GM18519 (cell line): ENCODE results near the gene ABCC4.

ENCODE experiments used
- ATAC-seq: cut with Tn5 transposase; IDR thresholded peaks from one replicate; pipeline ENCODE4 v1.9.1; 2021; ENCODE audit warnings: mild to moderate bottlenecking, moderate library complexity; ENCODE audit not compliant: unreplicated experiment, low FRiP score

Gene ABCC4

DNA sequence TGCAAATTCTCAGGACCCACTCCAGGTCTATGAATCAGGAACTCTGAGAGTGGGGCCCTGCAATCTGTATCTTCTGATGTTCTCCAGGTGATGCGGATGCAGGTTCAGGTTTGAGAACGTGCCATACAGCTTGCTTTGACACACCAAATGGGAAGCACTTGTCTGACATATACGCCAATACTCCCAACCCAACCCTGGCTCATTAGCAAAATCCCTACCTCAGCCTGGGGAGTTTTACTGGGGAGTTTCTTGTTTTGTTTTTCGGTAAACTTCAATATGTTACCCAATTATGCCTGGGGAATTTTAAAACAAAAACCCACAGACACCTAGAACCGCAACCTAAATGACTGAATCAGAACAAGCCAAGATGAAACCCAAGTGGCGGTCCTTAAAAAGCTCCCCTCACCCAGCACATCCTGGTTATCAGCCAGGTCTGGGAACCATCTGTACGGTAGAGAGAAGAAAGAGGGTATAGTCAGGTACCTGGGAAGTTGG lies 41.2 kb downstream of the ABCC4 start:
- ATAC-seq, result peak; percentile 32

DNA sequence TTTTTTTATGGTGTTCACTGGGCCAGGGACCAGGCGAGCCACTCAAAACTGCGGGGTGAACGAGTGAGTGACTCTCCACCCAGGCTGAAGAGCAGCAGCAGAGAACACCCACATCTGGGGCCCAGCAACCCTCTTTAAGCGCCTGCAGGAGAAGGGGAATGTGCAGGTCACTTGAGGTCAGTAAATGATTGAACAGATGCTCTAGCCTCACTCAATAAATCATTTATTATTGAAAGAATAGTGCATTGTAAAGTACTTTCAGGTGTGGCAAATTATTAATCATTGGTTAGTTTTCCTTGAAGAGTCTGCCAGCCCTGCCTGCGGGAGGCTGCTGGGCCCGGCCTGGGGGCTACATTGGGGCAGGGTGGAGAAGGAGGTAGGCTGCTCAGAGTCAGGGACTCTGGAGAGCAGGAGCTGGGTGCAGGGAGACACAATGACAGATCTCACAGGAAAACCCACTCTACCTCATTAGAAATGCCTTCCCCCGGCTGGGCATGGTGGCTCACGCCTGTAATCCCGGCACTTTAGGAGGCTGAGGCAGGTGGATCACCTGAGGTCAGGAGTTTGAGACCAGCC lies 42.5 kb downstream of the ABCC4 start:
- no peak for ATAC-seq

DNA sequence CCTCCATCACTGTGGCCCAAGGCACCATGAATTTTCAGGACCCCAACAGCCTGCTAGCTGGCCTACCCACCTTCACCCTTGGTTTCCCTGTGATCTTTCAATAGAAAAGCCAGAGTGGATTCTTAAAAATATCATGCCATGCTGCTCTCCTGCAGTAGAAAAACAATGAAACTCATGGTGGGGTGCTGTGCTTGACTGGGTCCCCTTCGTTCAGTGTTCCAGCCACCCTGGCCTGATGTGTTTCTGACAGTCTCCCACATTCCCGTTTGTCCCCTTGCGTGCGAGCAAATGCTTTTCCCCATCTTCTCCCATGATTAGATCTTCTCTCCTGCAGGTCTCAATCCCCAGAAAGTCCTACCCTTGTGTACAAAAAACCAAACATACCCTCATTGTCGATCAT lies 43.2 kb downstream of the ABCC4 start:
- ATAC-seq, result no peak

DNA sequence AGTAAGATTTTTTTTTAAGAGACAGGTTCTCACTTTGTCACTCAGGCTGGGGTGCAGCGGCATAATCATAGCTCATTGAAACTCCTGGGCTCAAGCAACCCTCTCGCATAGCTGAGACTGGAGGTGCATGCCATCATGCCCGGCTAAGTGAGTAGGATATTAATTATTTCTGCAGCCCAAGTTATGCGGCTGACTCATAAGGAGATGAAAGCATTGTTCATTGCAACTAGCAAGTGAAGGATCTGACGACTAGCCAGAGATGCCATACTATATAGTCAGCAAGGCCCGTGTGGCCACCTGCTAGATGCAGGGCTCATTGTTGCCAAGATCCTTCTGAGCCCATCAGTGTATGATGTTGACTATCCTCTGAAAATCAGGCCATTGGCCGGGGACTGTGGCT lies 45.2 kb downstream of the ABCC4 start:
- ATAC-seq, result no peak

DNA sequence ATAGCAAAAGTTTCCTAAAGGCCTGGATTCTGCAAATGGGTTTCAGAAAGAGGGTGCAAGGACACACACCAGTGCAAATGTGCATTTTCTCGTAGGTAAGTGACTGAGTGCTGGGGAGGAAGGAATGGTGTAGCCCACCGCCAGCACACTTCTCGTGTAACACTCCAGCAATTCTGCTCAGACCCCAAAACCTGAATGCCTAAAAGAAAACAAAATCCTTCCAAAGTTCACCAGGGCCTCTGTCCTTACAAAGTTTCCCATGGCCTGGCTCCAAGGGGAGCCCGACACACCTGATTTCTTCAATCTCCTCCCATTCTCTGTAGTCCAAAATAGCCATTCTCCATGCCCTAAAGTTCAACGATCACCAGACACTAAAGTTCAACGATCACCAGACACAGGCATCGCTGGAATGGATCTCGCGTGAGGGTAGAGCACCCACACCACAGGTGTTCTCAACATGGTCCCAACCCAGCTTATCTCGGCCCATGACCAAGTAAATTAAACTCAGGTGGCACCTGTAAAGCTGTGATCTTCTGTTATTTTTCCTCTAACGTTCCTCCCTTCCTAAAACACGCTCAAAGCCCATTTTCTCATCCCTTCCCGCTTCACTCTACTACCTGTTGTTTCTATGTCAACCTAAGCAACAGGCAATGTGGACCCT lies 46.0 kb downstream of the ABCC4 start:
- ATAC-seq, result no peak

DNA sequence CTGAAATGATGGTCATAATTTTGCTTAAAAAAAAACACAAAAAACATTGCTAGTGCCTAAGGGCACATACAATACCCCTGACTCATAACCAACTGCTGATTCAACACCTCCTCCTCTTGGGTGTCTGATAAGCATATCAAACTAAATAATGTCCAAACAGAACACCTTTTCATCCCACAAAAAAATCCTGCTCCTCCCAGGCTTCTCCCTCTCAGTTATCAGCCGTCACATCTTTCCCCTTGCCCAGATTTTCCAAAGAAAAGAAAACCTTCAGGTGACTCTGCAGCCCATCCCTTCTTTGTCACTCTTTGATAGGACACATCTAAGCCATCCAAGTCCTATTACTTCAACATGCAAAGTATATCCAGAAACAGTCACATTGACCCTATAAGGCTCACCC lies 46.9 kb downstream of the ABCC4 start:
- no peak for ATAC-seq

DNA sequence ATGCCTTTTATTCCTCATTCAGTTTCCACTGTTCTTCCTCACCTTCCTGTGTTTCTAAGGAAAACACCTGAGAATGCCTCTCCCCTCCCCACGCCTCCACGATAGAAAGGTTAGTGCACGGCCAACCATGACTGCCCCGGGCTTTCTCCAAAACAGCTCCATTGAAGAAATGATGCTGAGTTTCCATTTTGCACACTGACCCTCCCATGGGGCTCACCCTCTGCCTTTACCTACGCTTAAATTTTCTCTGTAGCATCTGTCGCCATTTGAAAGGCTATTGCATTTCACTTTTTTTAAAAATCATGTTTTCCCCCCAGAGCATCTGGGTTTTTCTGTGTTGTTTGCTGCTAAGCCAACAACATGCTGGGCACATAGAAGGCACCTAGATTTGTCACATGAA lies 48.2 kb downstream of the ABCC4 start:
- ATAC-seq, result no peak

DNA sequence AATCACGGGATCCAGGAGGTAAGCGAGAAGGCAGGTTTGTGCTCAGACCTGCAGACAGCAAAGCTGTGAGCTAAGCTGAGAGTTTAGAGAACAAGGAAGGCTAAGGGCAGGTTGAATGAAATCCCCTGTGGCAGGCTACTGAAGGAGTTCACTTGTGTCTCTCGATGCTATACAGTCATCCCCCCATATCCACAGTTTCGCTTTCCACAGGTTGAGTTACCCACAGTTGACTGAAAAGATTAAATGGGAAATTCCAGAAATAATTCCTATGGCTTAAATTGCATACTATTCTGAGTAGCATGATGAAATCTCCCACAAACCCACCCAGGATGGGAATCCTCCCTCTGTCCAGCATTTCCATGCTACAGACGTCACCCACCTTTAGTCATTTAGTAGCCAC lies 49.6 kb downstream of the ABCC4 start:
- ATAC-seq, result peak; percentile 43

DNA sequence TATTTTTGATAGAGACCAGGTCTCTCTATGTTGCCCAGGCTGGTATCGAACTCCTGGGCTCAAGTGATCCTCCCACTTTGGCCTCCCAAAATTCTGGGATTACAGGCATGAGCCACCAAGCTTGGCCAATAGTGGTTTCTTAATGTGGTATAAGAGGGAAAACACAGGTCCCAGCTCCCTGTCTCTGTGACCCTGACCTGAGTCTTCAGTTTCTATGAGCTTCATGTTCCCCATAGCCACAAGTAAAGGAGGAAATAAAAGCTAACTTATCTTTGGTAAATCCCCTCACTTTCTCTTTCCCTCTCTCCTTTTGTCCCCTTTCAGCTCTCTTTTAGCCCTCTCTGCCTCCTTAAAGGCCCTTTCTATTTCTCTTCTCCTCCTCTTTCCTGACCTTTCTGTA lies 50.3 kb downstream of the ABCC4 start:
- ATAC-seq, result no peak

DNA sequence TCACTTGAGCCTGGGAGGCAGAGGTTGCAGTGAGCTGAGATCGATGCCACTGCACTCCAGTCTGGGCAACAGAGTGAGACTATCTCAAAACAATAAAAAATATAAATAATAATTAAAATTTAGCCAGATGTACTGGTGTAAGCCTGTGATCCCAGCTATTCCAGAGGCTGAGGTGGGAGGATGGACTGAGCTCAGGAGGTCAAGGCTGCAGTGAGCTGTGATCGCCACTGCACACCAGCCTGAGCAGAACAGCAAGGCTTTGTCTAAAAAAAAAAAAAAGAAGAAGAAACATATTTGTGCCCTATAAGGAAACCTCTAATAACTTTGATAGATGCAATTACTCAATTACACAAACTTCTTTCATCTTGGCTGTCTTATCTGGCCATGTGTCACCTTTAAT lies 52.3 kb downstream of the ABCC4 start:
- no peak for ATAC-seq

DNA sequence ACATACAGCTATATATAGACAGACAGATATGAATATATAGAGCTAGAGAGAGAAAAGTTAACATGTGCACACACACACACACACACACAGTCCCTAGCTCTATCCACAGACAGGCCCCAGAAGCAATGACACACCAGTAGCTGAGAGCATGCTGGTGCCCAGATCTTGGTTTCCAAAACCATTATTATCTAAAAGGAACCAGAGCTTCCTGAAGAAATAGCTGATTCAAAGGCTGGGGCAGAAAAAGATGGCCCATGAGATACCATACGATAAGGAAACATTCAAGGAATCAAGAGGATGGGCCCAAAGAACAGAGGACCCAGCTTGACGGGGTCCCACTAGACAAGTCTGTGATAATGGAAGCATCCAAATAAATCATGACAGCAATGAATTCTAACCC lies 53.4 kb downstream of the ABCC4 start:
- no peak for ATAC-seq

DNA sequence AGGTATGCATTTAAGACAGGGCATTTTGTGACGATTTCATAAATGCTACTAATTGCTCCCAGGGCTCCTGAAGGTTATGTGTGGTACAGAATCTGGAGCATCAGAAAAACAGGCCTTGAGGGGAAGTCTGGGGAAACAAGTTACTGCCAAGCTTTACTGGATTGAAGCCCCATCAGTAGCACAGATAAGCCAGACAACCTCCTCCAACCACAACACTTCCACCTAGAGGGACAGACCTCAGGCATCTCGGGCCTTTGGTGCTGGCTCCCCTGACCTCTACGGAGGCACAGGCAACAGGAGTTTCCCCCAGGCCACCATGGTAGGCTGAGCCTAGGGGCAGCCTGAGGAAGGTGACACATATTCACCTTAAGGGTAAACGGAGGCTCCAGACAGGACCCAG lies 54.1 kb downstream of the ABCC4 start:
- ATAC-seq, result no peak

DNA sequence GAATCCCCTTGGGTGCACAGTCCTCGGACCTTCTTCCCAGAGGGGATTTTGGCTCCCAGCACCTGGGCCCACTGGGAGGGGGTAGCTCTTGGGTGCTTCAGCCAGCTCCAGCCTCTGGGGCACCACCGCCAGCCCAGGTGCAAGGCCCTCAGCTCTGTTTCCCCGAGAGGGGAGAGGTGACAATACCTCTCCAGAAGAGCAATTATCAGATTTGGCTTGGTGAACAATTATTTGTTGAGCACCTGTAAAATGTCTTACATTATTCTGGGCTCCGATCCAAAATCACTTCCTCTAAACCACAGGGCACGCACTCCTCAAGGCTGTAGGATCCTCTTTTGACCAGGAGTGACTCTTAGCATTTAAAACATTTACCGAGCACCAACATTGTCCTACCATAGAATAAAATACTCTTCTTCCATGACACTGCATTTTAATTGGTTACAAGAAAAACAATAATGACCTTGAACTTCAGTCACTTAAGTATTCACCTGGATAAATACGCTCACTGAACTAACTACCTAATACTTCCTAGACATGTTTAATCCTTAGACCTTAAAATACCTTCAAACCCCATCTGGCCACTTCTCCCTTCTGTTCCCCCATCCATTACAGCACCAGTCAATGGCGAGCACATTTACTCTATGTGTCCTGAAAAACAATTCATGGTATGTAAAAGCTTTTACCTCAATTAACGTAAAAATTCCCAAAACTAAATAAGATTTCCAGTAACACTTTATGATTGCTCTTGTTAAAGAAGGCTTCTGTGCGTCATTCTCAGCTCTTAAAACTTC lies 54.8 kb downstream of the ABCC4 start:
- no peak for ATAC-seq

DNA sequence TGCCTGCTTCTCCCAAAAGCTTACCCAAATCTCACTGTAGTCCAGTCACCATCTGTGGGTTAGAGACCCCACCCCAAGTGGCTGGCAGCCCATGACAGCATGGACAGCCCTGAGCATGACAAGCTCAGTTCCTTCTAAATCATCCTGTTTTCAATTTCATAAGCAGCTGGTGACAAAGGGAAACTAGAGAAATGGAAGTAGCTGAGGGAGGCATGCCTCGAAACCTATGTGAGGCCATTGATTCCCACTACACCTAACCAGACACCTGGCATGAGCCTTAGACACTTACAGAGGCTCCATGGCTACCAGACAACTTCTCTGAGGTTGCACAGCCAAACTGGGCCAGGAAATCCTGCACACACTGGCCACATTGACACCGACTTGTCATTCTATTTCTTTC lies 56.2 kb downstream of the ABCC4 start:
- no peak for ATAC-seq

DNA sequence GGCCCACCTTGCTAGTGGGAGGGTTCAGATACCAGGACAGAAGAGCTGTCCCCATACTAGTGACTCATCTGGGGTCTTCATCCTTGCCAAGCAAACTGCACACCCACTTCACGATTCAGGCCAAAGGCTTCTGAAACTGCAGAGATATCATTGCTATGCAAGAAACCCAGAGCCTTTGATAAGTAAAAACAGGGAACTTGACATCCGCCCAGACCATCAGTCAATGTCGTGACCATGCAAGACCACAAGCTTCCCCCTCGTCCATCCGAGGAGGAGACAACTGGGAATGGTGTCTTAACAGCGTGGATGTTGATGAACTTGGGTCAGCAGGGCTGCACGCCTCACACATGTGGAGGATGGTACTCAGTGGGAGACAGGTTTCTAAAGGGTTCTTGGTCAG lies 58.0 kb downstream of the ABCC4 start:
- no peak for ATAC-seq

DNA sequence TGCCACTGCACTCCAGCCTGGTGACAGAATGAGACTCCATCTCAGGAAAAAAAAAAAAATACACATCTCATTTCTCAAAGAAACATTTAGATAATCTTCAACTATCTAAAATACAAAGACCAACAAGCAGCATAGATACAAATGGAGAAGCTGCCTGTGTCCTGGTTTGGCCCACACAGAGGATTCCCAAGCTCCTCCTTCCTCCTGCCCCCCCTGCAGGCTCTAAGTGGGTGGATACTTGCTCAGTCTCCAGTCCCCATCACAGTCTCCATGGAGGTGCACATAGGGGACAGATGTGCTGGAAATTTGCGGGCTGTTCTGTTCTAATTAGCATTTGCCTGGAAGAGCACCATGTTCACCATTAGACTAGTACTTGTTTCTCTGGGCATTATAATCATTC lies 59.9 kb downstream of the ABCC4 start:
- no peak for ATAC-seq

DNA sequence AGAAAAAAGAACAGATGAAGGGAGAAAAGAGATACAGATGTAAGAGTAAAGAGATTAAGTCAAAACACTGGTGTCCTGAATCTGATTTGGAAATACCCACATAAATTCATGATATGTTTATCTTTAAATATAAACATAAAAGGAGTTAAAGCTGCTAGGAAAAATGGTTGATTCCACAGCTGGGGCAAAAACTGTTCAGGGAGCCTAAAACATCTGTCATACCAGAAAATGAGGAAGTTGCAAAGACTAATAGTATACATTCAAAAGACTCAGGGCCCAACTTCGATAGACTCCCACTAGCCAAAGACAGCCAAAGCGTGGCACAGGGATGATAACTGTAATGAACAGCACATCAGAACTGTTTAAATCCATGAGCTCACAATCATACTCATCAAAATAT lies 62.0 kb downstream of the ABCC4 start:
- ATAC-seq, result peak; percentile 53

DNA sequence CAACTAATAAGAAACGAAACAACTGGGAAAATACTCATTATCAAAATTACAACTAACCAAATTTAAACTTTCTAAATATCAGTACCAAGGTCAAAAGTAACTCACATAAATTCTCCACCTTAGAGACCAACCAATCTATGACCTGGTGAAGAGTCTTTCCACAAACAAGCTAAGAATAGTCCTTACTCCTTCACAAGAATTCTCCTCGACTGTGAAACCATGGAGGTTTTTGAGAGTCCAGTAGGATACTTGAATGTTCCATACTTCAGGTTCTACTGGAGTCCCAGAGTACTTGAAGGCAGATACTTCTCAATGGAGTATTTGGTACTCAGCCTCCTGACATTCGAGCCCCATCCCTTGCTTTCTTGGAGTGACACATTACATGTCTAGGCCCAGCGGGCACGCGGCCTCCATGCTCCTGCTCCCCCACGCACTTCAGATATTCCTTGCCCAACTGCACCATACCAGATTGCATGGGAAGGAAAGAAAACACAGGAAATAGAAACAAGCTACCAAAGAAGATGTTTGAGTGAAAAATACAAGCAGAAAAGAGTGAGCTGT lies 63.9 kb downstream of the ABCC4 start:
- no peak for ATAC-seq

DNA sequence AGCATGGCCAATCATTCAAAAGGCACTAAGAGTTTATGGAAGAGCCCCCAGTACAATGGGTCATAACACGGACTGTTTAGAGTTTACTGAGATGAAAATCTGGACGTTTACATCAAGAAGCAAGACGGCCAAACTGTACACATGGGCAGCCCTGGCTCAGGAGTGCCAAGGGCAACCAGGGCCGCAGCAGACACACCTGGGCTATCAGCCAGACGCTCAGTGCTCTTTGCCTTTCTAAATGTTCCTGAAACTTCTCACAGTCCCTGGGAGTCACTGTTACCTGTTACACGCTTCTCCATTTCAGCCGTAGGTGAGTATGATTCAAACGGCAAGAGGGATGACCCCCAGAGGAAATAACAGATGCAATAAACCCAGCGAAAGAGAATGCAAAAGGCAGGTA lies 64.5 kb downstream of the ABCC4 start:
- ATAC-seq, result no peak

DNA sequence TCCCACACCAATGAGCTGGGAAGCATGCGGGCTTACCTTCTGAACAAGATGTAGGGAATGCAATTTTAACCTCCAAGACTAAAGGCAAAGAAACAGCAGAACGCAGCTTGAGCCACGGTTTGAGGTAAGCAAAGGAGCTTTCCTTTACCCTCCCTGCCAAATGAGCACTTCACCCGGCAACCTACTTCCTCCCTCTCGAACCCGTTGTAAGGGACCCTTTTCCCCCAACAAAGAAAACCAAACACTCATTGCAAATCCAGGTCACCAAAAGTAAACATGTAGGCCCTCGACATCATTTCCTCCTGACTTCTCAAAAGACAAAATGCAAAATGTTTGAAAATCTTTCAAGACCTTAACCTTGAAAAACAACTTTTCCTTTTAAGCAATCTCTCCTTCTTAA lies 65.3 kb downstream of the ABCC4 start:
- no peak for ATAC-seq

DNA sequence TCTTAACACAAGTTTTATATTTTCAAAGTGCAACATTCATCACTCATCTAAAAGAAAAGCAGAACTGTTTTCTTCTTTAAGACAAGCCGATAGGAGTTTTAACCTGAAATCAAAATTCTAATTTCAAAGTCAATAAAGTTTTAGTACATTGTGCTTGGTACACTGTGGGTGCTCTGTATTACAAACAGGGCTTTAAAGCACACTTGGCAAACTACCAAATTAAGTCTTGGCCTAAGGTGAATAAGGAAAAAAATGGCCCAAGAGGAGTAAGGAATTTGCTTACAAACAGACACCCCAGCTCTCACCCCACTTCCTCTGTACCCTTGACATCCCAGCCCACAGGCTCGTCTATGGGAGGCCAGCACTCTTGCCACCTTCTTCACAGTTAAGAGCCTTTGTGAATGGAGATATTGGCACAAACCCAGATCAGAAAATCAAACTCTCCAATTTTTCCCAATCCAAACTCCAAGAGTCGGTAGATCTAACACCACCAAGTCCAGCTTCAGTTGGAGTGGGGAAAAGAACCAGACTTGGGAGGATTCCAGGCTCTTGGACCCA lies 66.0 kb downstream of the ABCC4 start:
- no peak for ATAC-seq
